Posterior vena cava (tissue), 2 donors: ENCODE data around the gene CAMTA1. TPM values are rescaled to one million over a fixed set of nuclear protein-coding genes. Genes with fewer than 3 reads are reported as not detected.
"Not testable (repeated sequence)": the region's sequence is repeated elsewhere in the genome, so short reads cannot be mapped to it uniquely, and the experiment has no call there.

Source experiments
- DNase-seq: peaks from one replicate; pipeline ENCODE4 v3.0.0-alpha.2; 2020; ENCODE audit warnings: low spot score
- intact Hi-C, 2 donors: fragments of 100-400 bp; cut with DNase I; formaldehyde crosslinking; loops; one replicate each; pipeline versions ENCODE4 v1.14.1 to v1.14.2; 2022 to 2023
- total RNA-seq, 2 donors: library from RNA; stranded (reverse); fragmentation: NEBNext Ultra II Directional; extraction: Animal tissue kit (Norgen Biotek cat#: 25700); gene quantifications; one replicate each; pipeline ENCODE4 v1.2.1, GENCODE V29; 2021
- donor health status: DM: yes; HTN: yes; CAD: no.
- donor health status: DM: yes; HTN: yes; CAD: no.

The CAMTA1 gene
- total RNA-seq, 2 donors from 2014 or later = 65.1 to 76.4 TPM

DNA sequence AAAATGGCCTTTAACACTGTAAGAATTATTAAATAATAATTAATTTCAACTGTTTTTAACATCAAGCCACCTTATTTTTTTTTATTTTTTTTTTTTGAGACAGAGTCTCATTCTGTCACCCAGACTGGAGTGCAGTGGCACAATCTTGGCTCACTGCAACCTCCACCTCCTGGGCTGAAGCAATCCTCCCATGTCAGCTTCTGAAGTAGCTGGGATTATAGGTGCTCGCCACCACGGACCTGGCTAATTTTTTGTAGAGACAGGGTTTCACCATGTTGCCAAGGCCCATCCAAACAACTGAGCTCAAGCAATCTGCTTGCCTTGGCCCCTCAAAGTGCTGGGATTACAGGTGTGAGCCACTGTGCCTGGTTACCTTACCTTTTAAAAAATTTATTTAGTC is 46.8 kb downstream of the CAMTA1 start:
- intact Hi-C loops, DNase-seq: not testable (repeated sequence)

DNA sequence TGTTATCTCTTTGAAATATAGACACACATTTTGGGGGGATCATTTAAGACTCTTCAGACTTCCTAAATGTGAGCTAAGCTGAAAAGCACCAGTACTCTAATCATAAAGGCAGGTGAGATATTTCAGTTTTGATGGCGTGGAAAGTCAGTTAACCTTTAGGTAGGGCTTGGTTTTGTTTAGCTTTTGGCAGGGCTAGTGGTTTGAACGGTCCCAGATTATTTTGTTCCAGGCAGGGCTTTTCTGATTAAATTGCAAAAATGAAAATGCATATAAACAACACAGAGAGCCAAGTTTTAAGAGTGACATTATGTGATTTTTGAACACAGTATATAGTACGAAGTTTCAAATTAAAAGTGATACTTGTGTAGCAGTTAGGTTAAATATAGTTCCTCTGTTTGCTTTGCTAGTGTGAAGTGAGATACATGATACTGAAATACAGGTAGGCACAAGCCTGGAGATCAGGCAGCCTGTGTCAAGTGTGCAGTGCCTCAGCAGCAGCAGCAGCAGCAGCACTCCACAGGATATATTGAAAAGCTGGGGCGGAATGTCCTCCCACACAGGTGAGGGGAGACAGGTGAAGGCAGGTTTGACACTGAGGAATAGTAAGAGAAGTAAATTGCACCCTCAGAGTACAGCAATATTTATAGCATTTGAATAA is 47.4 kb downstream of the CAMTA1 start:
- DNase-seq = no peak
- intact Hi-C loops = no loop called here

DNA sequence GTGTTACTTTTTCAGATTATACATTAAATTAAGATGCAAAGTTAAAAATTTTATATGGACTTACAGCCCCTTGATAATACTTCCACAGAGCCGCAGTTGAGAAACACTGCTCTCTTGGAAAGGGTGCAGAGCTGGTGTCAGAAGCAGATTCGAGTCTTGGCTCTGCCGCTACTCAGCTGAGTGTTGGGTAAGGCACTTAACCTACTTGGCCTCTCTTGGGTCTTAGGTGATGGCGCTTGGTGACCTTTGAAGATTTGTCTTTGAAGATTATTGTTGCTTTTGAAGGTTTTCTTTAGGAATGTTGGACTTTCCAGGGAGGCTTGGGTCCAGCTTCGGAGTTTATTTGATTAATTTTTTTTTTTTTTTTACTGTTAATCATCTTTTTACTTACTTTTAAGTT is 48.5 kb downstream of the CAMTA1 start:
- DNase-seq = no peak
- intact Hi-C loops = no loop called here

DNA sequence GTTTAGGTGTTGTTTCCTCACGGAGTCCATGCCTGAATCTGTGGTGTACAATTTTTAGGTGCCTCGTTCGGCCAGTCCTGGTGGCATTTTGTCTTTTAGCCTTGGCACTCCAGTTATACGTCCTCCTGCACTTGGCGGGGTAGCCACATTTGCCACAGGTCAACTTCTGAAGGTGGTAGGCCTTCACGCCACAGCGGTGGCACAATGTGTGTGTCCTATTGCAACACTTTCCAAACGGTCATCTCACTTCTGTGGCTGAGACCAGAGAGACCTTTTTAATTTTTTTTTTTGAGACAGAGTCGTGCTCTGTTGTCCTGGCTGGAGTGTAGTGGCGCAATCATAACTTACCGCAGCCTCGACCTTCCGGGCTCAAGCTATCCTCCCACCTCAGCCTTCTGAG is 49.1 kb downstream of the CAMTA1 start:
- intact Hi-C loops = no loop called here
- no peak for DNase-seq

DNA sequence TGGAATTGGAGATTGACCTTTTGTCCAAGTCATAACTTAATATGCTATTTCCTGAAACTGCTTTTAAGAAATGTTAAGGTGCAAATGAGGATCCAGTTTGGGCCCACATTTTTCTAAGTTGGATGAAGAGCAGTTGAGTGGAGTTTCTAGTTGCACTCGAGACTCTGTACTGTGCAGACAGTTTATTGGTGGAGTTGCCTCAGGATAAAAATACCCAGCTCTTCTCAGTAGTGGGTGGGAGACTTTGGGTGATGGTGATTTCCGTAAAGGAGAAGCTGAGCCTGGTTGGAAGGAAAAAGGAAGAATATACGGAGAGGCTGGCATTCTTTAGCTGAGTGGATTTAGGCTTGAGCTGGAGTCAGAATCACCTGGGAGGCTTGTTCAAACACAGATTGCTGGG is 49.9 kb downstream of the CAMTA1 start:
- intact Hi-C loops = no loop called here
- no peak for DNase-seq

DNA sequence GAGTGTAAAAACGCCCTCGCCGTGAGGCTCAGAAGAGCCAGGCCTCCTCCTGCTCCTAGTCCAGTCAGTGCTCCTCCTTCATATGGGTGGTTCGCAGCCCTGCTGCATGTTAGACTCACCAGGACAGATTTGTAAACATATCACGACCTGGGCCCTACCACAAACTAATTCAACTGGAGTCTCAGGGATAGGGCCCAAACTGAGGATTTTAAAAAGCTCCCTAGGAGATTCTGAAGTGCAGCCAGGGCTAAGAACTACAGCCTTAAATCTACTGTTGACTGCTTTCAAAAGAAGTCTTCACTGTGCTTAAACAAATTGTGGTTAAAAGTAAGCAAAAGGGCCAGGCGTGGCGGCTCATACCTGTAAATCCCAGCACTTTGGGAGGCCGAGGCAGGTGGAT is 57.0 kb downstream of the CAMTA1 start:
- intact Hi-C loops = no loop called here
- DNase-seq = no peak

DNA sequence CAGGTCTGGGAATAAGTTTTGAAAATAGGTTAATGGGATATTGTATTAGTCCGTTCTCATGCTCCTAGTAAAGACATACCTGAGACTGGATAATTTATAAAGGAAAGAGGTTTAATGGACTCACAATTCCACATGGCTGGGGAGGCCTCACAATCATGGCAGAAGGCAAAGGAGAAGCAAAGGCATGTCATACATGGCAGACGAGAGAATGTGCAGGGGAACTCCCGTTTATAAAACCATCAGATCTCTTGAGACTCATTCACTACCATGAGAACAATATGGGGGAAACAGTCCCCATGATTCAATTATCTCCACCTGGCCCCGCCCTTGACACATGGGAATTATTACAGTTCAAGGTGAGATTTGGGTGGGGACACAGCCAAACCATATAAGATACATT is 60.5 kb downstream of the CAMTA1 start:
- intact Hi-C loops, DNase-seq: not testable (repeated sequence)

DNA sequence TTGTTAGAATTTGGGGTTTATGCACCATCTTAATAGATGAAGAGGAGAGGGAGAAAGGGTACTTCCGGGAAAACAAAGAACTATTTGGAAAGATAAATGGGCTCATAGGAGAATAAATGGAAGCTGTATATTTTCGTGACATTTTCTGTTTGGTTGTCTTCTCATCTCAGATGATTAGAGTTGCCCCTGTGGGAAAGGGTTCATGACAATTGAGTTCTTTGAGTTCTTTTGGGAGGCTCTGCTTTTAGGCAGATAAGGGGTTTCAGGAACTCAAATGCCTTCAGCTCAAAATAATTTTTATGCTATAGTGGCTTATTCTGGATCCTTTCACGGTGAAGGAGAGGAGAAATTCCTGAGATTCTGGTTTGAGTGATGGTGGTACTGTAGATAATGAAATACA is 63.6 kb downstream of the CAMTA1 start:
- intact Hi-C loops = no loop called here
- DNase-seq = no peak

DNA sequence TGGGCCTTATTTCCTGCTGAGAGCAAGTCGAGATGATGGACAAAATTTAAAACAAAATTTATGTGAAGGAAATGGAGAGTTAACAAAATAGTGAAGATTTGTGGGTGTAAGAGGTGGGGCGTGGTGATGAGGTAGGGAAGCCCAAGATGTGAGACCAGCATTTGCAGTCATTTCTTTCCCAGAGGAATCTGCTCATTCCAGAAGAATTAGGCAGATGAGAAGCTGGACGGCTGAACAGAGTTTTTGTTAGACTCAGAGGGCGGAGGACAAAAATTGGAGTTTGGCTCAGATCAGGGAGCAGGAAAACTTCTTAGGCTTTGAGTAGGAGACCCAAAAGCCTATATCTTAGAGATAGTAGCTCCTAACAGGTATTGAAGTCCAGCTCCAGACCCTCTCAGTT is 65.3 kb downstream of the CAMTA1 start:
- intact Hi-C loops = no loop called here
- DNase-seq = no peak

DNA sequence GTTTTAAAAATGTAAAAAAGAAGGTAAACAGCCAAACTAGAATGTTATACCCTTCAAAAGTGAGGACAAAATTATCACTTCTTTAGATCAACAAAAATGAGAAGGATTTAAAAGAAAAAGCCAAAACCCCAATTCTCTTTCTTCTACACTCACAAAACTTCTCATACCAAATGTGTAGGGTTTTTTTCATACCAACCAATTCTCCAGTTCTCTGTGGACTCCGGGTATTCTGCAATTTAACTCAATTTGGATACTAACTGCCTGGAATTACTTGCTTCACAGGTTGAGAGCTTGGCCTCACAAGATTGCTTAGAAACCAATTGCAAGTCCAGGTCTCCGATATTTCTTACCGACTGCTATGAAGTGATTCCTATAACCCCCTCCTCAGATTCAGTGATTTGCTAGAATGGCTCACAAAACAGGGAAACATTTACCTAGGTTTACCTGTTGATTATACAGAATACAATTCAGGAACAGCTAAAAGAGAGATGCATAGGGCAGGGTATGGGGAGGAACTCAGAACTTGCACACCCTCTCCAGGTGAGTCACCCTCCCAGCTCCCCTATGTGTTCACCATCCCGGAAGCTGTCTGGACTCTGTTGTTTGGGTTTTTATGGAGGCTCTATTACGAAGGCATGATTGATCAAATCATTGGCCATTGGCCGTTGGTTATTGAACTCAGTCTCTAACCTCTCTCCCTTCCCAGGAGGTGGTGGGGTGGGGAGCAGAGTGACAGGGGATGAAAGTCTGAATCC is 67.1 kb downstream of the CAMTA1 start:
- intact Hi-C loops = no loop called here
- DNase-seq = no peak

DNA sequence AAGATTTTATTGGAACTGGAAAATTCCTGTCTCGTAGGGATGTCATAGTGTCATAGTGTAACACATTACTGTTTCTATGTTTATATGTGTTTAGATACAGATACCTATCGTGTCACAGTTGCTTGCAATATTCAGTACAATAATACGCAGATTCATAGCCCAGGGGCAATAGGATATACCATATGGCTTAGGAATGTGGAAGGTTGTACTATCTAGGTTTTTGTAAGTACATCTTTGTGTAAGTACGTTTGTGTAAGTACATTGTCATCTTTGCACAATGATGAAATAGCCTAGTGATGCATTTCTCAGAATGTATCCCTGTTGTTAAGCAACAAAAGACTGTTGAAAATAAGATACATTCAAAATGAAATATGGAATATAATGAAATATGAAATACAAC is 68.9 kb downstream of the CAMTA1 start:
- intact Hi-C loops = no loop called here

DNA sequence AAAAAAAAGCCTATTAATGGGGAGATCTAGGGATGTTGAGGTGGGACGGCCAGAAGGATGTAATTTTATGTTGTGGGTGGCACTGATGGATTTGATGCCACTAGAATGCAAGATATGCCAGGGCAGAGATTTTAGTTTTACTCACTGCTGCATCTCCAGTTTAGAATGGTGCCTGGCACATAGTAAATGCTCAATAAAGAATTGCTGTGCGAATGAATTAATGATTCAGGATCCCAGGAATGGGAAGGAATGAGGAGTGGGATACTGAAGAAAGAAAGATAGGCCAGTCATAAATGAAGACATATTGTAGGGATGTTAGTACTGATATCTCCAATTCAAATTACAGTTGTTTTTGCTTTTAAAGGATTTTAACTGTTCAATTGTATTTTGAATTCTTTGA is 72.6 kb downstream of the CAMTA1 start:
- intact Hi-C loops = no loop called here
- DNase-seq = no peak

More for the DNA sequence above, 68.9 kb downstream of the CAMTA1 start:
- no peak for DNase-seq

DNA sequence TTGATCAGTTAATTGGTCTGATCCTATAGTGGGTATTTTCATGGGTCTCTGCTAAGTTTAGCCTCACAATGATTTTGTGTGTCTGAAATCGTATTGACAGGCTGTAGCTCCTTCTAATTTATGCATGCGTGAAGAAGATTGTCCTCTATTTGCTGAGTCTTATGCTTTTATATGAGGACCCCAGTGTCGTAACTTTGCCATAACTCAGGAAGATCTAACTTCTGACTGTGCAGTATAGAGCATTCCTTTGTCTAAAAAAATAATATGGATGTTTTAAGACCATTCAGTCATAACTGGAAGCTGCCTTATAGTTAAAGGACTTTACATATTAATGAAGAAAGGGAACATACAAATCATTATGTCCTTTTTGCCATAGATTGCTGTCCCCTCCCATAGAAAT is 73.3 kb downstream of the CAMTA1 start:
- DNase-seq = no peak
- intact Hi-C loops = no loop called here

DNA sequence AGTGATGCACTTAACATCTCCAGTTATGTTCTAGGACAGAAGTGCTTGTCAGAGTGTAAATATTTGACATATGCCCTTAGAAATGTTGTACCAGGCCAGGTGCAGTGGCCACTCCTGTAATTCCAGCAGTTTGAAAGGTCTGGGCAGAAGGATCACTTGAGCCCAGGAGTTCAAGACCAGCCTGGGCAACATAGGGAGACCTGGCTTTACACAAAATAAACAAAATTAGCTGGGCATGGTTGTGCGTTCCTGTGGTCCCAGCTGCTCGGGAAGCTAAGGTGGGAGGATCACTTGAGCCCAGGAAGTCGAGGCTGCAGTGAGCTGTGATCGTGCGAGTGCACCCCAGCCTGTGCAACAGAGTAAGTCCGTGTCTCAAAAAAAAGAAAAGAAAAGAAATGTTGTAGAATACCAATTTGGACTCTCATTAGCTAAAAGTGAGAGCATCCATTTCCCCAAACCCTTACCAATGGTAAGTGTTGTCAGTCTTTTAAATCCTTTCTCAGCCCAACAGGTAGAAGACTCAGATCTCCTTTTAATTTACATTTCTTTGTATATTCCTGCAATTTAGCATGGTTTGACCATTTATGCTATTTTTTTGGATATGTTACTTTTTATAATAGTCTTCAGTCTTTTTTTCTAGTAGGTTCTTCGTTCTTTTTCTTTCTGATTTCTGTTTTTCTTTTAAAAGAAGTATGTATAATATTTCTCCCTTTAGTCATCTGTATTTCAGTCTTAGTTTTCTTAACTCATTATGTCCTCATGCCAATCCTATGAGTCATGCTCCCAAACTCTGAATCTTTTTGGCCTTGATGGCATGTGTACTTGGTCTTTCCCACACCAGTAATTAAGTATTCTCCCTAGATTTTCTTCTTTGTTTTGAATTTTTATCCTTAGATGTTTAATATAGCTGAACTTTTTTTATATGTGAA is 74.4 kb downstream of the CAMTA1 start:
- intact Hi-C loops = no loop called here
- no peak for DNase-seq

DNA sequence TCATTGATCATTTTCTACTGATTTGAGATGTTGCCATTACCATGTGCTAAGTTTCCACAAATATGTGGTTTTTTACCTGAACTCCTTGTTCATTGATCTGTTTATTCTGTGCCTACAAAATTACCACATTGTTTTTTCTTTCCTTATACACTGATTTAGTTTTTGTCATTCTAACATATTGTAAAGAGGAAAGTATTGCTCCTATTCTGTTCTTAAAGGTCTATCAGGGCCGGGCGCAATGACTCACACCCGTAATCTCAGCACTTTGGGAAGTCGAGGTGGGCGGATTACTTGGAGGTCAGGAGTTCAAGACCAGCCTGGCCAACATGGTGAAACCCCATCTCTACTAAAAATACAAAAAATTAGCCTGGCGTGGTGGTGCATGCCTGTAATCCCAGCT is 75.1 kb downstream of the CAMTA1 start:
- DNase-seq = no peak
- intact Hi-C loops = no loop called here

DNA sequence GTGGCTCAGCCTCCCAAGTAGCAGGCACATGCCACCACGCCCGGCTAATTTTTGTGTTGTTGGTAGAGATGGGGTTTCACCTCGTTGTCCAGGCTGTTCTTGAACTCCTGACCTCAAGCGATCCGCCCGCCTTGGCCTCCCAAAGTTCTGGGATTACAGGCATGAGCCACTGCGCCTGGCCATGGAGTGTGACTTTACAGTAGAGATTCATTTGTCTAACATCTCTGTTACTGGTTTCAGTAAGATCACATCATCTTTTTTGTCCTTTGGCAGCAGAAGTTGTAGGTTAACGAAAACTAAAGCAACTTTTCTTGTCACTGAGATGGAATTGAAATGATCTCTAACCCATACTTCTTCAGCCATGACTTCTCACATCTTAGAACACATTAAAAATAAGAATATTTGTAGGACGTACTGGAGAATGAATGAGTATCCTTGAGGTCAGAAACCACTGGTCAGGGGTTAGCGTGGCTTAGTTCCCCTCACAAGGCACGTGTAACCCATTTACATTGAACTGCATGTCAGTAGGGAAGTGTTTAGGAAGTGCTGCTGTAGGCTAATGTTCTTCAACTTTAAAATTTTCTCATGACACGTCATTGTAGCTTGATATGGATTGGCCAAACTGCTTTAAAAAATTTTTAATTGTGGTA is 75.9 kb downstream of the CAMTA1 start:
- intact Hi-C loops = no loop called here
- no peak for DNase-seq

DNA sequence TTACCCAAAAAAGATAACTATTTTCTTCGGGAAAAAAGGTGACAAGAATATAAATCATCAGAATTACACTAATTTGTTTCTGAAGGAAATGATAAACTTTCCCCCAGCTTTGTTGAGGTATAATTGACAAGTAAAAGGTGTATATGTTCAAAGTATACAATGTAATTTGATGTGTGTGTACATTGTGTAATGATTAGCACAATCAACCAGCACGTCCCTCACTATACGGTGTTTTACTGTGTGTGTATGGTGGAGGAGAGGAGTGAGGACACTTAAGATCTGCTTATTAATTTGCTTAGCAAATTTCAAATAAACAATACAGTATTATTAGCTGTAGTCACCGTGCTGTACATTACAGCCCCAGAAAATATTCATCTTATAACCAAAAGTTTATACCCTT is 77.7 kb downstream of the CAMTA1 start:
- DNase-seq = no peak
- intact Hi-C loops = no loop called here

DNA sequence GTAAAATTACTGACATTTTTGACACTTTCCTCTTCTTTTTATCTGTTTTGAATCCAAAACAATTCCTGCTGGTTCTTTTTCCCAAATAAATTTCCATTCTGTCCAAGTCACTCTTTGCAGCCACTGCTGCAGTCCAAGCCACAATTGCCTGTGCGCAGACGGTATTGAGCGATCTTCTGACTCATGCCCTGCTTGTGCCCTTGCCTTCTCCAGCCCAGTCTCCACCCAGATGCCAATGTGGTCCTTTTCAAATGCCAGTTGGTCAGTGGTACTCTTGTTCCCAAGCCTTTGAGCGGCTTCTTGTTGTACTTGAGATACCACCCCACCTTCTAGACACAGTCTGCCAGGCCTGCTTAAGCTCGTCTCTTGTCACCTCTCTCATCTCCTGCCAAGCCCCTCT is 78.9 kb downstream of the CAMTA1 start:
- no peak for DNase-seq
- intact Hi-C loops = no loop called here

DNA sequence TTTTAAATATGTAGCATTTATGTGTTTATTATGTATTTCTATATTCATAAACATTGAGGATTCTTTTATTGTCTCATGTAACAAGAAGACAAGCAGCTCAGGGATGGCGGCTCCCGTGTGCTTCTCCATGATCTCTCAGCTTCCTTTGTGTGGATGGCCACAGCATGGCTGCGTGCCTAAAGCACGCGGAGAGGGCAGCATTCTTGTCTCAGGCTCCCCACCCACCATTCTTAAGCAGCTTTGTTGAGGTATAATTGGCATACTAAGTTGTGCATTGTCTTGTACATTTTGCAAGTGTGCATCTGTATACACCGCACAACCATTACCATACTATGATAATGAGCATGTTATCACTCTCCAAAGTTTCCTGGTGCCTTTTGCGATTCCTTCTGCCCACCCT is 81.6 kb downstream of the CAMTA1 start:
- intact Hi-C loops = no loop called here
- DNase-seq = no peak

DNA sequence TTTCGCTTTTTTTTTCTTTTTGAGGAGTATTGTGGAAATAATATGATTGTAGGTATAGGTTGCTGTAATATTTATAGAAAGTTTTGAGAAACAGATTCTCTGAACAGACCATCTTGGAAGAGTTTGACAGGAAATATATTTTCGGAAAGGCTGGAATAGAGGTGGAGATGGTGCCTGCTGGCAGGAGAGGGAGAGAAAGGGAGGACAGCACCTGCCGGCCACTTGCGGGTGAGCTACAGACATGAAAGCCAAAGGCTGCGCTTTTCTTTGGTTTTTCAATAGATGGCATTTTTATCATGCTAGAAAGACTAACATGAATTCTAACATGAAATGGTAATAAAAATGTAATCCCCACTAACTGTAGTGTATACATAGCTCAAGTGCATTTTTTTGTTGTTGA is 82.1 kb downstream of the CAMTA1 start:
- DNase-seq = no peak
- intact Hi-C loops = no loop called here
